Skin epidermis (tissue), 12 donors: ENCODE results near the gene ALG2.
"Not testable (repeated sequence)": the region's sequence is repeated elsewhere in the genome, so short reads cannot be mapped to it uniquely, and the experiment has no call there.

Experiments
- H3K27ac ChIP-seq, 21 experiments: fragments of 200-600 bp; sonication (generic) in 11 of 21; one replicate each; pipeline ENCODE4 v1.5.0; 2020; ENCODE audit warnings: mild to moderate bottlenecking in 3 of 21, inconsistent platforms in 2 of 21, moderate library complexity in 2 of 21
- H3K4me3 ChIP-seq, 7 experiments: fragments of 200-600 bp; sonication (generic) in 2 of 7; one replicate each; pipeline ENCODE4 v1.5.0; 2020; ENCODE audit warnings: inconsistent platforms in 2 of 7, mild to moderate bottlenecking in 2 of 7, moderate library complexity in 1 of 7

Gene ALG2

DNA sequence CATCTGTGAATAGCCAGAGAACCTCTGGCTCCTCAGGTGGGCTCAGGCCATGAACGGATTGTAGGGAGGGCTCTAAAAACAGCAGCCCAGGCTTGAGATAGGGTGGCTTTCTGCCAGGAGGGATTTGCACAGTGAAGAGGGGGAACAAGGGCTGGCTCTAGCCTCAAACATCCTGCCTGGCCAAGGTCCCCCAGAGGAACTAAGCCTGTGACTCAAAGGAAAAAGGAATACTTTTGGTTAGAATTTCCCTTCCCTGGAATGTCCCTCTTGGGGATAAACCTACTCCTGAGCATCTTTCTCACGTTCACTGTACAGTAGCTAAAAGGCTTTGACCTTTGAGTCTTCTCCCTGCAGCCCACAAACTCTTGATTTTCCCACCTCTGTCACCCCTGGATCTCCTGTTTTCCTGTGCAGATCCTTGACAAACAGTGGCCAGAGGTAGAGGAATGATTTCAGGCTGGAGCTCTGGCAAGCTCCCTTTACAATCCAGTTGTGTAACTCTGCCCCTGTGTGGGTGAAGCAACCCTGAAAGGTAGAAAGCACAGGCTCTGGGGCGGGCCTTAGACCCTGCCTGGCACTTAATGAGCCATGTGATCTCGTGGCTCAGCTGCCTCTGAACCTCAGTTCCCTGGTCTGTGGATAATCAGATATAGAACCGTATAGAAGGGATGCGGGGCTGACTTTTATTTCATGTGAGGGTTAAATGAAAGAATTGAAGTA is 17.8 kb upstream of the ALG2 start:
- H3K27ac ChIP-seq: peak overlapping the region in 1 of 21 experiments; percentile 23
- H3K4me3 ChIP-seq: no peak overlapping the region

DNA sequence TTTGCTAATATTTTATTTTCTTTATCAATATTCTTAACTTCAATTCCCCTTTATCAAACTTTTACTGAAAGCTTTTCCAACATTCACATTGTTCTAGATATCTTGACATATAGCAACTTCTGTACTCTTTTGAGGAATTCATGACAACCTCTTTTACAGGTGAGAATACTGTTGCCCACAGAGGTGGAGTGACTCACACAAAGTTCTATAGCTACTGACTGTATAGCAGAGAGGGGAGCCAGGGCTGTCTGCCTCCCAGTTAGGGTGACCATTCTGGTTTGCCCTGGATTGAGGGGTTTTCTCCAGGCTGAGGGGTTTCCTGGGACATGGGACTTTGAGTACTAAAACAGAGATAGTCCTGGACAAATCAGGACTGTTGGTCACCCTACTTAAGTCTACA is 16.6 kb upstream of the ALG2 start:
- Histone ChIP-seq H3K27ac (no peak overlapping the region), H3K4me3 (no peak overlapping the region)

DNA sequence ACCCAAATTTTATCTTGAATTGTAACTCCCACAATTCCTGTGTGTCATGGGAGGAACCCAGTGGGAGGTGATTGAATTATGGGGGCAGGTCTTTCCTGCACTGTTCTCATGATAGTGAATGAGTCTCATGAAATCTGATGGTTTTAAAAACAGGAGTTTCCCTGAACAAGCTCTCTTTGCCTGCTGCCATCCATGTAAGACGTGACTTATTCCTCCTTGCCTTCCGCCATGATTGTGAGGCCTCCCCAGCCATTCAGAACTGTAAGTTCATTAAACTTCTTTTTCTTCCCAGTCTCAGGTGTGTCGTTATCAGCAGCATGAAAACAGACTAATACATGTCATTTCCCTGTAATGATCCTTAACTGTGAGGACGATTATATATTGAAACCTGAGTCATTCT is 16.1 kb upstream of the ALG2 start:
- not testable (repeated sequence) for H3K4me3 ChIP-seq, H3K27ac ChIP-seq

- Histone ChIP-seq H3K27ac (no peak overlapping the region), H3K4me3 (no peak overlapping the region)
Observed at GRCh38 chr9:99237356-99237755, 15.6 kb upstream of the ALG2 start.

- no peak overlapping the region for H3K27ac ChIP-seq
- H3K4me3 ChIP-seq: no peak overlapping the region
Observed at GRCh38 chr9:99235926-99236634, 14.3 kb upstream of the ALG2 start.

DNA sequence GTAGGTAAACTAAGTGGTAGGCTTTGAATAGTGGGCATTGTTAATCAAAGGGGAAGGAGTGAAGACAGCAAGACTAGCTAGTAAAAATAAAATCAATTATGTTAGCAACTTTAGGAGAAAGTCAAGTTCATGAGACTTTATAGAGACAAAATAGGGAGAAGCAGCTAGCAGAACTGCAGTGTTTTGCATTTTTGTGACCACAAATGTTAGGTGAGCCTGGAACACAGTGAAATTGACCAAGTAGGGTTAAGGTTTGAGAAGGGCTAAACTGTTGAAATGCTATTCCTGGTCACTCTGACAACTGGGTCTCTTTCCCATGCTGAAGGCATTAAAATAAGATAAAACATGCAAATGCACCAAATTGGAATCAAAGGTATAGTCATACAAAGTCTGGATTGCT is 13.3 kb upstream of the ALG2 start:
- no peak overlapping the region for H3K4me3 ChIP-seq
- no peak overlapping the region for H3K27ac ChIP-seq

- Histone ChIP-seq H3K27ac (no peak overlapping the region), H3K4me3 (no peak overlapping the region)
Observed at GRCh38 chr9:99234618-99235017, 12.9 kb upstream of the ALG2 start.

- H3K27ac ChIP-seq: no peak overlapping the region
- H3K4me3 ChIP-seq: no peak overlapping the region
Observed at GRCh38 chr9:99231711-99232110, 10.0 kb upstream of the ALG2 start.

DNA sequence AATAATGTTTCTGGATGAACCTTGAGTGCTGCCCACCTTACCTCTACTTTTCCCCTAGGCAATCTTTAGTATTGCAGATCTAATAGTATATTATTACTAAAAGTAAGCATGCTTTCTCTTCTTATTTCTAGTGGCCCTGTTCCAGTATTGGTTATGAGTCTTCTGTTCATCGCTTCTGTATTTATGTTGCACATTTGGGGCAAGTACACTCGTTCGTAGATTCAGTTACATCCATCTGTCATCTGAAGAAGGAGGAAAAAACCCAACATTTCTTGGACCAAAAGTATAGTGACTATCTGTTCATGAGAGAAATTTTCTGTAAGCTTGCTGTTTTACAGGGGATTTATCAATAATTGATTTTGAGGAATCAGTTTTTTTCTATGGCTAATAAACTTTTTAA is 8.5 kb upstream of the ALG2 start:
- H3K27ac ChIP-seq: no peak overlapping the region

GRCh38 chr9:99226054-99226453 is 4.3 kb upstream of the ALG2 start:
- Histone ChIP-seq H3K27ac (no peak overlapping the region), H3K4me3 (no peak overlapping the region)

More for the DNA sequence above, 8.5 kb upstream of the ALG2 start:
- no peak overlapping the region for H3K4me3 ChIP-seq

DNA sequence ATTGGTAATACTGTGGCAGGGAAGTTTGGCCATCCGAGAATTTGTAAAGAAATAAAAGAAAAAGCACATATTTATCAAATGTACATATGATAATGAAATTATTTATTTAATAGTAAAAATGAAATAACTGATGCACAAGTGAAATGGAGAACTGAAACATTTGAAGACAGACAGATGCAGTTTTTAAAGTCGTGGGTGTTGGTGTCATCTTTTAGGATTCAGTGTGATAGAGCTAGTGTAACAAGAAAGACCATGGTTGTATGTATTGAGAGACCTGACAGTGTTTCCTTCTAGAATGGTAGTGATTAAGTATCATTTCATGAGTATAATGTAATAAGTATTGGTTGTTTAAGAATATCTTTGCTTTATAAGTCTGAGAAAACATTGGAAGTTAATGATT is 2.7 kb upstream of the ALG2 start:
- Histone ChIP-seq H3K27ac (peak overlapping the region in 2 of 21 experiments; percentile 49 to 99), H3K4me3 (no peak overlapping the region)

DNA sequence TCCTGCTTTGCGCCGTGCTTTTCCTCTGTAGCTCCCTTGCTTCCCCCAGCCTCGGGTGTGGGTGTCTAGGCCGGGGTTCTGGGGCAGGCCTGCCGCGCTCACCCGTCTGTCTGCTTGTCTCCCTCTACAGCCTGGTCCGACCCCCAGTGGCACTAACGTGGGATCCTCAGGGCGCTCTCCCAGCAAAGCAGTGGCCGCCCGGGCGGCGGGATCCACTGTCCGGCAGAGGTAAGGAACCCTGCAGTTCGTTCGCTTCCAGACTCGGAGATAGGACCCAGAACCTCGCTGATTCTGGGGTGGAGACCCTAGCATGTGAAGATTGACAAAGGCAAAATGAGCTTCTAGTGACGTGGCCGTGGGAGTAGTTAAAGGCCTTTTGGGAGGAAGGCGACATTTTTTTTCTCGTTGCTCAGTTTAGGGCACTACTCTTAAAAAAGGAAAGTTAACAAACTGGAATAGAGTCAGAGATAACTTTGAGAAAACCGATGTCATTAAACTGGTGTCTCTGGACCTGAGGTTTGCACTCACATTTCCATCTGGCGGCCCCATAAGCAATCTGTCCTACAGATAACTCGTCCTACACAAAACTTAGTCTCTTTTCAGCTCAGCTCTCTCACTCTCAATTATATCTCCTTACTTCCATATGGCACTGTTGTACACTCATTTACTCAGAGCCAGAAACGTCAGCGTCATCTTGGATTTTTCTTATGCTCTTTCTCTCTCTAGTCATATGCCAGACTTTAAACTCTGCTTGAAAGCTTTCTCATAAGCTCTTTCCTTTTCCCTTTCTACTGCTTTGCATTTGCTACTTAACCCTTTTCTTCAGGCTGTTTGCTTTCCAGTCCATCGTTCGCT is 901 bp upstream of the ALG2 start:
- H3K4me3 ChIP-seq: peak overlapping the region; percentile 63 to 97 (median 87)
- peak overlapping the region; percentile 67 to 99 (median 96) for H3K27ac ChIP-seq

GRCh38 chr9:99221266-99221620 is 499 bp downstream of the ALG2 start:
- Histone ChIP-seq H3K27ac (peak overlapping the region; percentile 65 to 99 (median 96)), H3K4me3 (peak overlapping the region; percentile 63 to 97 (median 87))

GRCh38 chr9:99220011-99220410 is 1.7 kb downstream of the ALG2 start:
- H3K27ac ChIP-seq: no peak overlapping the region
- H3K4me3 ChIP-seq: peak overlapping the region in 2 of 7 experiments; percentile 75 to 94

DNA sequence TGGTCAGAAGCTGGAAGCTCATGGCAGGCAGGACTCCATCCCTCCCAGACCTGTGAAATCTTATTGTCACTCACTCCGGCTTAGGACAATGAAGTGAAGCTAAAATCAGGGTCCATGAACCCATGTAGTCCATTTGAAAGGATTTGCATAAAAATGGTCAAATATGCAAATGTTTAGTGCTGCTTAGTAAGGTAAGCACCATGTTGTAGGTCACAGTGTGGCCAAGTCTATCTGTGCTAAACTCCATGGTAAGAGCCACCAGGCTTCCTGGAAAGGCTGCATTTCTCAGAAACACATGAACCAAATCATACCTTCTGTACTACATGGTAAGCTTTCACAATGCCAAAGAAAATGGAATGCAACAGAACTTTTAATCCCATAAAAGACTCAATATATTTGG is 5.7 kb downstream of the ALG2 start:
- H3K27ac ChIP-seq: no peak overlapping the region
- no peak overlapping the region for H3K4me3 ChIP-seq

- Histone ChIP-seq H3K27ac (no peak overlapping the region), H3K4me3 (no peak overlapping the region)
Observed at GRCh38 chr9:99213197-99213596, 8.5 kb downstream of the ALG2 start.

DNA sequence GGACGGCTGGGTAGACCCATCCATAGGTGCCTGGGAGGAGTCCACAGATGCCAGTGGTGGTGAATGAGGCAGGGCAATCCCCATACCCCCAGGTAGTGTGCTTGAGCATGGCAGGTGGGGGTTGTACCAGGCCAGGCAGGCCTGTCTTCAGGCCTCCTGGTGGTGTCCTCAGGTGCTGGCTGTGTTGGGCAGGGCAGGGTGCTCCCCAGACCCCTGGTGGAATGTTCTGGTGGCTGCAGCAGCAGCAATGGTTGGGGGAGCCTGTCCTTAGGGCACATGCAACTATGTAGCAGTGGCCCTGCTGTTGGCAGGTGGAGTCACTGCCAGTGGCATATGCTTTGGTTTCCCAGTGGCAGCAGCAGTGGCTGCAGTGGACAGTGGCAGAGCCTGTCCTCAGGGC is 10.0 kb downstream of the ALG2 start:
- no peak overlapping the region for H3K27ac ChIP-seq
- H3K4me3 ChIP-seq: no peak overlapping the region

DNA sequence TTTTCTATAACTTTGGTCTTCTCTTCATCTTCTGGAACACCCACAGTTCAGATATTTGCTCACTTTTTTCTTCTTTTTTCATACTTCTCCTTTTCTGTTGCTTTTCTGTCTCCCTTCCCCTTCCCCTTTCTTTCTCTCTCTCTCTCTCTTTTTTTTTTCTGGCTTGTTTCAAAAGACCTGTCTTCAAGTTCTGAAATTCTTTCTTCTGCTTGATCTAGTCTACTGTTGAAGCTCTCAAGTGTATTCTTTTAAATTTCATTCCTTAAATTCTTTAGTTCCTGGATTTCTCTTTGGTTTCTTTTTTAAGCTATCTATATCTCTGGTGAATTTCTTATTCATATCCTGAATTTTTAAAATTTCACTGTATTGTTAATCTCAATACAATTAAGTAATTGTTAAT is 11.2 kb downstream of the ALG2 start:
- Histone ChIP-seq H3K27ac (no peak overlapping the region), H3K4me3 (no peak overlapping the region)

GRCh38 chr9:99201603-99202002 is 20.1 kb downstream of the ALG2 start:
- H3K27ac ChIP-seq: no peak overlapping the region
- no peak overlapping the region for H3K4me3 ChIP-seq

DNA sequence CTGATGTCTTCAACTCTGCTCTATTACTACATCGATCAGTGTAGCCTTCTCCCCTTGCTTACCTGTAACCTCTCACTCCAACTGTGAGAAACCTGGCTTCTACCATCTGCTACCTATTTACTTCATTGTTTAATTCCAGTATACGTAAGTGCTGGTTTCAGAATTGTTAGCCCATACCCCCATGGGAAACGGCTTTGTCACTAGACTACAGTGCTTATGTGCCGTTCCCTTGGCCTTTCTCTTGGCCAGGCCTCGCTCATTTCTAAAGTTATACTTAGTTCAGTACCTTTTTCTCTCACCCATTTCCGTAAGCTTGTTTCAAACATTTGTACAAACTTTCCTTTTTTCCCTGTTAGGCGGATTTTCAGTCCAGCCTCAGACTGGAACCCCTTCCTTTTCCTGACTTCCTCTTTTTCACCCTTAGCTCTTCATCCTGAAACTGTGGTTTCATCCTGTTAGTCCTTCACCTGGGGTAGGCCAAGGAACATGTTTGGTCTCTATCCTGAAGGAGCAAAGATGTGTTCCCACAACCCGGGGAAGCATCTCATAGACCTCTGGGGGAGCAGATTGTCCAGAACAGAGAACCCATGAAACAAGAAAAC is 21.7 kb downstream of the ALG2 start:
- Histone ChIP-seq H3K27ac (no peak overlapping the region), H3K4me3 (no peak overlapping the region)
